ENCODE results near the gene EFNB1.

The EFNB1 gene

DNA sequence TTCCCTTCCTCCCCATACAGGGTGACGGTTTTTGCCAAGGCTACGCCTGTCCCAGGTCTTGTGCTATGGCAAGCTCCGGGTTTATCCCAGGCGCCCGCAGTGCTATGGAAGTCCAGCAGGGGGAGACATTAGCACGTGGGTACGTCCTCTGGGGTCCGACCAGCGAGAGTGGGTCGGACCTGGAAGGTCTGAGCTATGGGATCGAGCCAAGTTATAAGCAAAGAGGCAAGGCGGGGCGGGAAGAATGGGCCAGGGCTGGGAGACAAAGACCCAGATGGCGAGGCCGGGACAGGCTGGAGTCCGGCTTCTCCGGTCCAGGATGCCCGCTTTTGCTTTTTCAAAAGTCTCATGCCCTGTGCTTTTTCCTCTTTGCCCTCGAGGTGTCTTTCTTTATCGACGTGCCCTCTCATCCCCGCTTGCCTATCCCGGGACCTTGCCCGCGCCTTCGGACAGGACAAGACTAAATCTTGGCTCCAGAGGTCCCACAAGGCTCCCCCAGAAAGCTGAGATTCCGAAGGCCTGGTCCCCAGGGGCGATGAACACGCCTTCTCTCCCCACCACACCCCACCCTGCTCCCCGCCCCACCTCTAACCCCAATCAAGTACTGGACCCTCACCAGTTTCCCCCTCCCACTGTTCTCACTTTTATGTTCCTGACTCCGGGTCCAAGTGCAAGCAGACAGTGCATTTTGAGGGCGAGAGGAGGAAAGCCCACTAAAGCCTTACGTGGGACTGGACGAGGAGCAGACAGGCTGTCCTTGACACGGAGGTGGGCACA is 785 bp upstream of the EFNB1 start:
- Histone ChIP-seq H3K9ac (ENCODE audit: low read length in 2 of 2) (peak overlapping the region in 1 of 2 donors; percentile 22), H3K4me1 (ENCODE audit: control insufficient read depth, insufficient read depth, low read length) (peaks cover 18% of the 10 kb centered on the region), H3K27ac (ENCODE audit: low read length) (peak overlapping the region; percentile 64), H3K36me3 (ENCODE audit: control insufficient read depth in 2 of 2, insufficient read depth in 2 of 2, low read length in 2 of 2) (no peaks in the 10 kb centered on the region), H3K9me3 (ENCODE audit: control insufficient read depth in 2 of 2, low read length in 2 of 2) (no peaks in the 10 kb centered on the region), H3K4me3 (ENCODE audit: low read length in 2 of 2) (peak overlapping the region; percentile 55 to 81), H3K27me3 (ENCODE audit: control insufficient read depth in 1 of 2, insufficient read depth in 2 of 2, low read length in 2 of 2) (peaks cover 0 to 37% of the 10 kb centered on the region in 2 donors)

DNA sequence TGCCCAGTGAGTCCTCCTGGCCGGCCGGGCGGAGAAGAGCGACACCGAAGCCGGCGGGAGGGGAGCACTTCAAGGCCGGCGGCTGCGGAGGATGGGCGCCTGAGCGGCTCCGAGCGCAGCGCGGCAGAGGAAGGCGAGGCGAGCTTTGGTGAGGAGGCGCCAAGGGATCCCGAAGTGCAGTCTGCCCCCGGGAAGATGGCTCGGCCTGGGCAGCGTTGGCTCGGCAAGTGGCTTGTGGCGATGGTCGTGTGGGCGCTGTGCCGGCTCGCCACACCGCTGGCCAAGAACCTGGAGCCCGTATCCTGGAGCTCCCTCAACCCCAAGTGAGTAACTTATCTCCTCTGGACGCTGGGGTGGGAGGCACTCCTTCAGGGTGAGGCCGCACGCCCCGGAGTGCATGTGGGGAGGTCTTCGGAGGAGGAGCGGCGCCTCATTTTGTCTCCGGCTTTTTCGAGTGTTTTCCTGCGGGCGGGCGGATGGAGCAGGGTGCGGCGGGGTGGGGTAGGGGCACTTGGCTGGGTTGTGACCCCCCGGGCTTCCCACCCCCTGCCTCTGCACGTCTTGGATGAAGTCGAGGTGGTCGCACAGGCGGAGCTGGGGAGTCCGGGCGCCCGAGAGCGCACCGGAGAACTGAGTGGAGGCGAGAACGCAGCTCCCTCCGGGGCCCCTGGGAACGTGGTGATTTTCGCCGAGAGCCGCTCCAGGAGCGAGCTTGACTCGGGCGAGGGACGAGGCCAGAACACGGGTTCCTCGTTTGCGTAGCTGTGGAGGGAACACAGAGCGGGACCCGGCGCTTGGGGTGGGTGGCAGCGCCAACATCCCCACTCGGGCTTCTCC is 979 bp downstream of the EFNB1 start:
- peaks cover 0 to 28% of the 10 kb centered on the region in 2 donors for H3K27me3 ChIP-seq (ENCODE audit: control insufficient read depth in 1 of 2, insufficient read depth in 2 of 2, low read length in 2 of 2)
- no peaks in the 10 kb centered on the region for H3K36me3 ChIP-seq (ENCODE audit: control insufficient read depth in 2 of 2, insufficient read depth in 2 of 2, low read length in 2 of 2)
- H3K27ac ChIP-seq (ENCODE audit: low read length), result no peak overlapping the region
- H3K9ac ChIP-seq (ENCODE audit: low read length in 2 of 2), result peak overlapping the region; percentile 58 to 62
- H3K9me3 ChIP-seq (ENCODE audit: control insufficient read depth in 2 of 2, low read length in 2 of 2), result no peaks in the 10 kb centered on the region
- H3K4me3 ChIP-seq (ENCODE audit: low read length in 2 of 2), result peak overlapping the region; percentile 69 to 81
- H3K4me1 ChIP-seq (ENCODE audit: control insufficient read depth, insufficient read depth, low read length), result peaks cover 30% of the 10 kb centered on the region

DNA sequence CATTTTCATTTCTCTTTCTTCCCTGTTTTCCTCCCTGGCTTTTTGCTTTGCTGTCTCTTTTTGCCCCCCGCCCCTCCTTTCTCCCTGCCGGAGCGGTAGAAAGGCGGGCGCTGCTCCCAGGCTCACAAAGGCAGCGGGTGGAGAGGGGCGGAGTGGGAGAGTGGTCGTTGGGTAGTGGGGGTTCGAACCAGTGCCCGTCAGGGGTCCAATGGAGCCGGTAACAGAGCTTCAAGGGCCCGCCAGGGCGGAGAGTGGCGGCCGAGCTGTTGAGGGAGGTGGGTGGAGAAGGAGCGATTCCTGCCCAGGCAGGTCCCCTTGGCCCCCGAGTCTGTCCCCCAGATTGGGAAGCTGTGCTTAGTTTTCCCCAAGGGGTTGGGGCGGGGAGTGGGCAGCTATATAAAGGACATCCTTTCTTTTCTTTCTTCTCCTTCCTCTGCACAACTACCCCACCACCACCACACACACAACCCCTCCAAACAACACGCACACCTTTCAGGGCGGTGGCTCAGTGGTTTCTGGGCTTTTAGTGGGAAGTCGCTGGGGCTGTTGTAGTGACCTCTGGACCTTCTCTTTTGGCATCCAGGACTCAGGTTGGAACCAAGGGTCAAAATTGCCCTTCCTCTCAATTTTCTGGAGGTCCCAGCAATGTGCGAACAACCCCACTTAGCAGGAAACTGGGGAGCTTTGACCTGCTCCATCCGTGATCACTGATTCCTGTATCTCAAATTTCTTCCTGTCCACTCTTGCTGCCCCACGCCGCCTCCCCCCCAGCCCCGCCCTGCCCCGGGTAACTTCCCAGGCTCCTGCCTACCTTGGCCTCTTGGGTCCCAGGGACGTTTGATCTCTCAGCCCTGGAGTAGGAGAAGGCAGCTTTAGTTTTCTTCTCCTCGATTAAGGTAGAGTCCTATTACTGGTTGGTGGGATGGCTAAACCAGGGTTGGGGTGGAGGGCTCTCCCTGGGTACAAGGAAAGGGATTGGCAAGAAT is 1.9 kb downstream of the EFNB1 start:
- Histone ChIP-seq H3K9ac (ENCODE audit: low read length in 2 of 2) (peak overlapping the region; percentile 51 to 58), H3K27me3 (ENCODE audit: control insufficient read depth in 1 of 2, insufficient read depth in 2 of 2, low read length in 2 of 2) (peaks cover 0 to 24% of the 10 kb centered on the region in 2 donors), H3K4me1 (ENCODE audit: control insufficient read depth, insufficient read depth, low read length) (peaks cover 32% of the 10 kb centered on the region), H3K36me3 (ENCODE audit: control insufficient read depth in 2 of 2, insufficient read depth in 2 of 2, low read length in 2 of 2) (no peaks in the 10 kb centered on the region), H3K9me3 (ENCODE audit: control insufficient read depth in 2 of 2, low read length in 2 of 2) (no peaks in the 10 kb centered on the region), H3K27ac (ENCODE audit: low read length) (no peak overlapping the region), H3K4me3 (ENCODE audit: low read length in 2 of 2) (peak overlapping the region; percentile 62 to 81)

DNA sequence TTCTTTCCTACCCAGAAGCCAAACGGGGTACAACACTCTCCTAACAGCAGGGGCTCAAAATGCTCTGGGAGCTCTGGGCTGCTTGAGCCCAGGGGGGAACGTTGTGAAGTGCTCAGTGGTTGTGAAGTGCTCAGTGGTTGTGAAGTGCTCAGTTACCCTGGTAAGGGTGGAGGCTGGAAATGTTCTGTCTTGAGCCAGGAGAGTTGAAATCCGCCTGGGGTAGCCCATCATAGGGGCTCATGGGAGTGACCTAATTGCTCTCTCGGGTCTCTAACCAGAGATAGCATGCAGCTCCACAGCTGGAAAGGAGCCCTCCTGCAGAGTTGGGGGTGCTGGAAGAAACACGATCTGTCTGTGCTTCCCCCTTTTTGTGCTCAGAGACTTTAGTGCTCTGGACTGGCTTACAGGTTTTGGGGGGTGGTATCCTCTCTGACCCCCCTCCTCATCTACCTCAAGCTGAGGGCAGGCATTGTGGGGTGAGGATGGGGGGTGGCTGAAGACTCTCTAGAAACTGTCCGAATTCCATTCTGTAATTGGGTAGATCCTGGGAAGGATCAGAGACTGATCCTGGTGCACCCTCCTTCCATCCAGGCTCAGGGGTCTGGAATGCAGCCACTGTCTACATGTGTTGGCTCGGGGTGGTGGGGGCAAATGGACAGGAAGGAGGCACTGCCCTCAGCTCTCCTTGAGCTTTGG is 2.7 kb downstream of the EFNB1 start:
- H3K27me3 ChIP-seq (ENCODE audit: control insufficient read depth in 1 of 2, insufficient read depth in 2 of 2, low read length in 2 of 2), result peaks cover 0 to 18% of the 10 kb centered on the region in 2 donors
- peak overlapping the region; percentile 33 to 81 for H3K4me3 ChIP-seq (ENCODE audit: low read length in 2 of 2)
- no peak overlapping the region for H3K27ac ChIP-seq (ENCODE audit: low read length)
- H3K36me3 ChIP-seq (ENCODE audit: control insufficient read depth in 2 of 2, insufficient read depth in 2 of 2, low read length in 2 of 2), result no peaks in the 10 kb centered on the region
- H3K9me3 ChIP-seq (ENCODE audit: control insufficient read depth in 2 of 2, low read length in 2 of 2), result no peaks in the 10 kb centered on the region
- peaks cover 32% of the 10 kb centered on the region for H3K4me1 ChIP-seq (ENCODE audit: control insufficient read depth, insufficient read depth, low read length)
- H3K9ac ChIP-seq (ENCODE audit: low read length in 2 of 2), result peak overlapping the region in 1 of 2 donors; percentile 36

DNA sequence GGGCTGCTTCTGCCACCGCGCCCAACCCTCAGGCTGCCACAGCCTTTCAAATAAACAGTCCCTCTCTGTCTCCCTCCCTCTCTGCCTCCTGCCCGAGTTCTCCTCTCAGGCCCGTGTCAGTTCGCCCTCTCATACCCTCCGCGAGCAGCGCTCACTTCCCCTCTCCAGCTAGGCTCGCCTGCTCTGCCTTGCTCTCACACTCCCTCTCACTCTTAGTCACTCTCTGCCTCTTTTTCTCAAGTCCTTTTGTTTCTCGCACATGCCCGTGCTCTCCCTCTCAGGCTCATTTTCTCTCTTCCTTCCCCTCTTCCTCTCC is 3.2 kb downstream of the EFNB1 start:
- H3K9ac ChIP-seq (ENCODE audit: low read length in 2 of 2), result peak overlapping the region in 1 of 2 donors; percentile 36
- no peaks in the 10 kb centered on the region for H3K36me3 ChIP-seq (ENCODE audit: control insufficient read depth in 2 of 2, insufficient read depth in 2 of 2, low read length in 2 of 2)
- peaks cover 0 to 15% of the 10 kb centered on the region in 2 donors for H3K27me3 ChIP-seq (ENCODE audit: control insufficient read depth in 1 of 2, insufficient read depth in 2 of 2, low read length in 2 of 2)
- peak overlapping the region; percentile 33 to 81 for H3K4me3 ChIP-seq (ENCODE audit: low read length in 2 of 2)
- no peaks in the 10 kb centered on the region for H3K9me3 ChIP-seq (ENCODE audit: control insufficient read depth in 2 of 2, low read length in 2 of 2)
- H3K27ac ChIP-seq (ENCODE audit: low read length), result no peak overlapping the region
- peaks cover 32% of the 10 kb centered on the region for H3K4me1 ChIP-seq (ENCODE audit: control insufficient read depth, insufficient read depth, low read length)

DNA sequence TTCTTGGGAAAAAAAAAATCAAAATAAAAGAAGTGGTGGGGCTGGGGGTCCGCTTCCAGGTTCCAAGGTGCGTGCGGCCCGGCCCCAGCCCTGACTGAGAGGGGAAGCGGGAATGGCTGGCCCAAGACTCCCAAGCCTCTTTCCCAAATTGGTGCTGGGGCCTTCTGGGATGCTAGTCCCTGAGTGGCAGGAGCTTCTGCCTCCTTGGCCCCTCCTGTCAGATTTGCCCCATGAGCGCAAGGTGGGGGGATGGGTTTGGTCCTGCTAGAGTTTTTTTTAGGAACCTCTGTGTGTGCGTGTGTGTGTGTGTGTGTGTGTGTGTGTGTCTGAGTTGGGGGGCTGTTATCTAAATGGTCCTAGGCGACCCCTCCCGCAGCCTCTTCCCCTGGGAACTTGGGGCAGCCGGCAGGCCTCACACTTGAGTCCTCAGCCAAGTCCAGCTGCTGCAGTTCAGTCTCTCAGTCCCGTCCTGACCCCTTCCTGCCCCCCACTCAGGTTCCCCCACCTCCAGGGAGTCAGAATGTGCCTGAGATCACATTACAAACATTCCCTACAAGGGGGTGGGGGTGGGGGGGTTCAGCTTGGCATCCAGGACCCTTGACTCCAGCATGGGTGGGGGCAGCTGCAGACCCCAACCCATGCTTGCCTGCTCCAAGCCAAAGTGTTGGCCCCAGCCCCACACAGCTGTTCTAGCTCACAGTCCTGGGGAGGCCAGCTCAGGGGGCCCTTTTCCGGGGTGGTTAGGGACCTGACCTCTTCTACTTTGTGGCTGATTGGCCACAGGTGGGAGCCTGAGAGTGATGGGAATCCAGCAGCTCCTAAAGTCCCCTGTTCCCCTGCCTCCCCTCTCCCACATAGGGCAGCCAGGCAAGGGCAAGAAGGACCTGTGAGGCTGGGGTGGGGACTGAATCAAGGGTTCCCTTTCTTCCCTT is 4.0 kb downstream of the EFNB1 start:
- Histone ChIP-seq H3K9me3 (ENCODE audit: control insufficient read depth in 2 of 2, low read length in 2 of 2) (no peaks in the 10 kb centered on the region), H3K36me3 (ENCODE audit: control insufficient read depth in 2 of 2, insufficient read depth in 2 of 2, low read length in 2 of 2) (no peaks in the 10 kb centered on the region), H3K4me1 (ENCODE audit: control insufficient read depth, insufficient read depth, low read length) (peaks cover 32% of the 10 kb centered on the region), H3K4me3 (ENCODE audit: low read length in 2 of 2) (peak overlapping the region in 1 of 2 donors; percentile 81), H3K9ac (ENCODE audit: low read length in 2 of 2) (no peak overlapping the region), H3K27me3 (ENCODE audit: control insufficient read depth in 1 of 2, insufficient read depth in 2 of 2, low read length in 2 of 2) (peaks cover 0 to 11% of the 10 kb centered on the region in 2 donors), H3K27ac (ENCODE audit: low read length) (no peak overlapping the region)

DNA sequence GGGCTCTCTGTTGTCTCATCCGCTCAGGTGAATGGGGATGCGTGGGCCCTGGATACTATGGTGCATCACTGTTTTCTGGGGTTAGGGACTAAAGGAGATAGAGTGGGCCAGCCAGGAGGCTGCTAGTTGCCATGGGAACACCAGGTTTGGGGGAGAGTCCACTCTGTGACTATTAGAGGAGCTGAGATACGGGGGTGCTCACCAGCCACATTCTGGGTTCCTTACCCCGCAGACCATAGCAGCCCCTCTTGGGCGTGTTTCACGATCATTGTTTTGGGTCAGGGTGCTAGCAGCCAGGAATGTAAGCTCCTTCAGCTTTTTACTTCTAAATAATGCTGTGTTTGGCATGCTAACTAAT is 4.6 kb downstream of the EFNB1 start:
- no peak overlapping the region for H3K4me3 ChIP-seq (ENCODE audit: low read length in 2 of 2)
- H3K4me1 ChIP-seq (ENCODE audit: control insufficient read depth, insufficient read depth, low read length), result peaks cover 30% of the 10 kb centered on the region
- H3K27ac ChIP-seq (ENCODE audit: low read length), result no peak overlapping the region
- no peaks in the 10 kb centered on the region for H3K9me3 ChIP-seq (ENCODE audit: control insufficient read depth in 2 of 2, low read length in 2 of 2)
- no peaks in the 10 kb centered on the region for H3K36me3 ChIP-seq (ENCODE audit: control insufficient read depth in 2 of 2, insufficient read depth in 2 of 2, low read length in 2 of 2)
- H3K9ac ChIP-seq (ENCODE audit: low read length in 2 of 2), result no peak overlapping the region
- peaks cover 0 to 11% of the 10 kb centered on the region in 2 donors for H3K27me3 ChIP-seq (ENCODE audit: control insufficient read depth in 1 of 2, insufficient read depth in 2 of 2, low read length in 2 of 2)

DNA sequence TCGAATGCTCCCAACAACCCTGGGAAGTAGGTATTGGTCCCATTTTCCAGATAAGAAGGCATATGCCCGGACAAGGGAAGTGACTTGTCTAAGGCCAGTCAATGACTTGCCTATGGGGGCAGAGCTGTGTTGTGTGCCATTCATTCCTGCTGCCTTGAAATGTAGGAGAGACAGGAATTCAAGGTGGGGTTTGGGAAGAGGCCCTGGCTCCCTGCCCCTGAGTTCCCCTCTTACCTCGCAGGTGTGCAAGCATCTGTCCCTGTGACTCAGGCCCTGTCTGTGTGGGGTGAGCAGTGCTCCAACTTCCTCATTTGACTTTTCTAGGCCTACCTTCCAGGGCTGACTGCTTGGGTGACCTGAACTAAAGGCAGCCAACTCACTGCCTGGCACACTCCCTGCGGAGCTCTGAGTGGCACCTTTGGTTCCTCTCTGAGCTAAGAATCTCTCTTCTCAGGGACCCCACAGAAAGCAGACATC is 5.1 kb downstream of the EFNB1 start:
- Histone ChIP-seq H3K4me1 (ENCODE audit: control insufficient read depth, insufficient read depth, low read length) (peaks cover 30% of the 10 kb centered on the region), H3K36me3 (ENCODE audit: control insufficient read depth in 2 of 2, insufficient read depth in 2 of 2, low read length in 2 of 2) (peaks cover 0 to 1% of the 10 kb centered on the region in 2 donors), H3K27me3 (ENCODE audit: control insufficient read depth in 1 of 2, insufficient read depth in 2 of 2, low read length in 2 of 2) (peaks cover 0 to 13% of the 10 kb centered on the region in 2 donors), H3K9ac (ENCODE audit: low read length in 2 of 2) (no peak overlapping the region), H3K27ac (ENCODE audit: low read length) (no peak overlapping the region), H3K4me3 (ENCODE audit: low read length in 2 of 2) (no peak overlapping the region), H3K9me3 (ENCODE audit: control insufficient read depth in 2 of 2, low read length in 2 of 2) (no peaks in the 10 kb centered on the region)

DNA sequence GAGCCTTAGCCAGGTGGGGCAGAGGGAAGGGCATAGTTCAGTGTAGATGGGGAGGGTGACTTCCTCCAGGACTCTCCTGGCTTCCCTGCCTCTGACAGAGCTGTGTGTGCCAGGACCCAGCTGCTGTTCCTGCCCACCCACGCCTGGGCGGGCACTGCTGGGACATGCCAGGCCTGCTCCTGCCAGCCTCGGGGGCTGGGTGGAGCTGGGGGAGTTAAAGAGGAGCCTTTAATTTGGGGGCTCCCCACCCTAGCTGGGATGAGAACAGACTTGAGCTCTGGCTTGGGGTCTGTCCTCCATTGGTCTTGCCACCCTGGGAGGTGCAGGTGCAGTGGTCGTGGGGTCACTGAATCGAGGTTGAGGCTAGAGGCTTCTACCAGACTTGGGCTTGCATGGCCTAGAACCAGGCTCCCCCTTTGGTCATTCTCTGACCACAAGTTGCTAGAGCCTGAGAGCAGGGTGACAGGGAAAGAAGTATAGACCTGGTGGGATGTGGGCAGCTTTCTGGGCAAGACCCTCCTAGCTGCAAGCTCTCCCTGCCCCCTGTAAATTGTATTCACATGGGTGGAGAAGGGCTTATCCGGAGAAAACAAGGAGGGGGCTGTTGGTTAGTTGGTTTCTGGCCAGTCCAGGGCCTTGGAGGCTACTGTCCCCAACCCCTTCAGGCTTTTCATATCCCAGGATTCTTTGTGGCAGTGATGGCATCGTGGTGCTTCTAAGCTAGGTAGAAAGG is 5.7 kb downstream of the EFNB1 start:
- H3K9me3 ChIP-seq (ENCODE audit: control insufficient read depth in 2 of 2, low read length in 2 of 2), result no peaks in the 10 kb centered on the region
- peaks cover 0 to 13% of the 10 kb centered on the region in 2 donors for H3K27me3 ChIP-seq (ENCODE audit: control insufficient read depth in 1 of 2, insufficient read depth in 2 of 2, low read length in 2 of 2)
- H3K27ac ChIP-seq (ENCODE audit: low read length), result no peak overlapping the region
- H3K9ac ChIP-seq (ENCODE audit: low read length in 2 of 2), result no peak overlapping the region
- H3K4me3 ChIP-seq (ENCODE audit: low read length in 2 of 2), result no peak overlapping the region
- H3K36me3 ChIP-seq (ENCODE audit: control insufficient read depth in 2 of 2, insufficient read depth in 2 of 2, low read length in 2 of 2), result peaks cover 1 to 2% of the 10 kb centered on the region in 2 donors
- peaks cover 30% of the 10 kb centered on the region for H3K4me1 ChIP-seq (ENCODE audit: control insufficient read depth, insufficient read depth, low read length)
